NCI-H1092 (cell line): ENCODE data around the gene ZNF337.

Source experiments
- DNase-seq: peaks from one replicate; lab custom pipeline; 2025; lab: John Stamatoyannopoulos, UW

Gene ZNF337

DNA sequence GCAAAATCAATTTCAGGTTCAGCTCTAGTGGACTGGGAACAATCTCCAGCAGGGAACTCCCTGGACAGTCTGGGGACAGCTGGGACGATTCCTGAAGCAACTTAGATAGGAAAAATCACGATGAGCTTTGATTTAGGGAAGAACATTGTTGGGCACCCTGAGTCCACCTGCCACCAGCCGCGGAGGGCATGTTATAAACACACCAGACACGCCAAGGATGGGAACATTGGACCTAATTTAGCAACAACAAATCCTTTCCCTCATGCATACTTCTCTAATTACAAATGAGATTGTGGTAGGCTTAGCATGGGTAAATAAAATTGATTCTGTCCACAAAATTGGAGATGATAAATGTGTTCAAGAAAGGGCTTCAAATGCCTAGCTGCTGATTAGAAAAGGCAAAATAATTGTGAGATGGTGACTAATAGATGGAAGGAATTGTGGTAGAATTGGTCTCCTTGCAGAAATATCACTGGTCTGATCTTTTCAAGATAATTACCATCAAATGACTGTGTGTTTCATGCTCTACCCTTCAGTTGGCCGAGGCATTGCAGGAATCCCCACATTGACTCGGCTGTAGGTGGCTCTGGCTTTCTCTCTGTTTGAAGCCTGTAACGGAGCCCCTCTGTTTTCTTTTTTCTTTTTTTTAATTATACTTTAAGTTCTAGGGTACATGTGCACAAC is 66.7 kb downstream of the ZNF337 start:
- no peak for DNase-seq

DNA sequence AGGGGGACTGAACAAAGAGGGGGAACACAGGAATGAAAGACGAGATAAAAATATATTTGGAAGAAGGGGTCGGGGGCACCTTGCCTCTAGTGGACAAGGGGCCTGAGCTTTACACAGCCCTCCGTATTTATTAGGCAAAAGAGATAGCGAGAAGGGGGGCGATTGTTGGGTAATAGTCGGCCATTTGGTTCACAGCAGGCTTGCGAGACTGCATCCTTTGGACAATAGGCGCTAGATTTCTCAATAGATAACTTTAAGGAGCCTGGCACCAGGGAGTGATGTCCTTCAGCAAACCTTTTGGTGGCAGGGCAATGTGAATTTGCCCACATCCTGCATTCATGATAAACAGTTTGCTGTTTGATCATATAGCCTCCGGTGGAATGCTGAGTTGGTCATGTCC is 69.9 kb downstream of the ZNF337 start:
- DNase-seq: no peak

DNA sequence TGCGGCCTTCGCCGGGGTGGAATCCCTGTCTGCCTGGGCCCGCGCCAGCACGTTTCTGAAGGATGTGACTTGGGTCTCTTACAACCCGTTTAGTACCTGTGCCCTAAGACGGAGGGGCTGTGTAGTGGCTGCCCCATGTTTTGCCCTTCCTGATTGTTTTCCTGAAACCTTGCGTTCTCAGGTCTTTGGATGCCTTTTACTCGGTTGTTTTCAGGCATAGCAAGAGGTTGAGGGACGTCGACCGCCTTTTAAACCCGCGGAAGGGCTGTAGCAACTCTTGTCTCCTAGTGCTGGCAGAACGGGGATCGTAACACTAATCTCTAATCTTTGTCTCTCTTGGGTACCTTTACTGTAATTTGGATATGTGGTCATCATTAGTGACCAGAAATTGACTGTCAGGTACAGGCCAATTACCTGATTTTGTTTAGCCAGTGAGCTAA is 72.1 kb downstream of the ZNF337 start:
- DNase-seq: no peak
